ENCODE measurements around the gene MAPK10.

DNA sequence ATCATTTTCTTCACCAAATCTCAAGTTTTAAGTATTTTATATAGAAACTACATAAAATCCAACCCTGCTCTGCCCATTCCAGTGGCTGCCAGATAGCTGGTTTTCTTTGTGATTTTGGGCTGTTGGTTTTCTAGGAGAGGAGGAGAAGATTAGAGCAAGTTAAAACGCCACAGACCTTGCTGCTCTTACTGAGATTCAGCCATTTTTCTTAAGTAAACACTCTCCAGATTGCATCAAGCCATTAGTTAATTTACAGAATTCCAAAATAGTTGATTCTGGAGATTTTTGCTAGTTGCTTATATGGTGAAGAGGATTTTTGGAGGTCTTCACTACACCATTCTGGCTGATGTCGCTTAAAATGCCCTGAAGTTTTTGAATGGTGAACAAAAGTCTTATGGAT, 366.2 kb downstream of the MAPK10 start:
- TF ChIP-seq POLR2A (IDR thresholded peaks at IDR 0.05) (no peak), POLR2AphosphoS5 (IDR thresholded peaks at IDR 0.05) (no peak)
